Breast epithelium (tissue), 3 donors: ENCODE results near the gene EIF2S3B.

Source experiments
- POLR2AphosphoS5 ChIP-seq, 3 donors: sonication (generic); formaldehyde crosslinking; IDR thresholded peaks; one replicate each; pipeline ENCODE4 v1.6.1; 2017; ENCODE audit warnings: antibody characterized with exemption in 3 of 3
- TF ChIP-seq, protein P1 (sequence below), 3 donors: fragments of 450-650 bp; IDR thresholded peaks; one replicate each; pipeline ENCODE4 v1.5.1; 2016 to 2017; ENCODE audit warnings: antibody characterized with exemption in 3 of 3, mild to moderate bottlenecking in 3 of 3, moderate library complexity in 3 of 3

DNA sequence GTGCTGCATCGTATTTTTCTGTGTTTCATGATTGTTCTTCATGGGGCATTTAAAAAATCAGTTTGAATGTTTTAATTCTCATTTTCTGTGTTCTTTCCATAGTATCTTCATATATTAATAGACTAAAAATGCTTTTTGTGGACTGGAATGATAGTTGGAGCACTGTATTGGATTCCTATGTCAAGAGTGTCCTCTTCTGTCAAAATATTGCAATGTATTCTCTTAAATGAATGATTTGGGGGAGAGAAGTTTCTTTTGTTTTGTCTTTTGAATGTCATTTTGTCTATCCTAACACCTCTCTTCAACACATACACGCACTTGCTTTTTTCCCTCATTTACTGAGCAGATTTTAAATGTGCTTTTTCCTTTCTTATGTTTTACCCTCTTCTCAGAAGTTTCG, 4.7 kb upstream of the EIF2S3B start:
- TF ChIP-seq, protein P1, sequence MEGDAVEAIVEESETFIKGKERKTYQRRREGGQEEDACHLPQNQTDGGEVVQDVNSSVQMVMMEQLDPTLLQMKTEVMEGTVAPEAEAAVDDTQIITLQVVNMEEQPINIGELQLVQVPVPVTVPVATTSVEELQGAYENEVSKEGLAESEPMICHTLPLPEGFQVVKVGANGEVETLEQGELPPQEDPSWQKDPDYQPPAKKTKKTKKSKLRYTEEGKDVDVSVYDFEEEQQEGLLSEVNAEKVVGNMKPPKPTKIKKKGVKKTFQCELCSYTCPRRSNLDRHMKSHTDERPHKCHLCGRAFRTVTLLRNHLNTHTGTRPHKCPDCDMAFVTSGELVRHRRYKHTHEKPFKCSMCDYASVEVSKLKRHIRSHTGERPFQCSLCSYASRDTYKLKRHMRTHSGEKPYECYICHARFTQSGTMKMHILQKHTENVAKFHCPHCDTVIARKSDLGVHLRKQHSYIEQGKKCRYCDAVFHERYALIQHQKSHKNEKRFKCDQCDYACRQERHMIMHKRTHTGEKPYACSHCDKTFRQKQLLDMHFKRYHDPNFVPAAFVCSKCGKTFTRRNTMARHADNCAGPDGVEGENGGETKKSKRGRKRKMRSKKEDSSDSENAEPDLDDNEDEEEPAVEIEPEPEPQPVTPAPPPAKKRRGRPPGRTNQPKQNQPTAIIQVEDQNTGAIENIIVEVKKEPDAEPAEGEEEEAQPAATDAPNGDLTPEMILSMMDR (IDR thresholded peaks at IDR 0.05), result no peak
- TF ChIP-seq POLR2AphosphoS5 (IDR thresholded peaks at IDR 0.05), result no peak
